NCI-H526 (cell line): ENCODE results near the gene GIGYF2.
"Not testable (repeated sequence)": the region's sequence is repeated elsewhere in the genome, so short reads cannot be mapped to it uniquely, and the experiment has no call there.

Experiments used
- DNase-seq, 2 experiments: peaks; one replicate each; lab custom pipeline; 2025; lab: John Stamatoyannopoulos, UW

The GIGYF2 gene

DNA sequence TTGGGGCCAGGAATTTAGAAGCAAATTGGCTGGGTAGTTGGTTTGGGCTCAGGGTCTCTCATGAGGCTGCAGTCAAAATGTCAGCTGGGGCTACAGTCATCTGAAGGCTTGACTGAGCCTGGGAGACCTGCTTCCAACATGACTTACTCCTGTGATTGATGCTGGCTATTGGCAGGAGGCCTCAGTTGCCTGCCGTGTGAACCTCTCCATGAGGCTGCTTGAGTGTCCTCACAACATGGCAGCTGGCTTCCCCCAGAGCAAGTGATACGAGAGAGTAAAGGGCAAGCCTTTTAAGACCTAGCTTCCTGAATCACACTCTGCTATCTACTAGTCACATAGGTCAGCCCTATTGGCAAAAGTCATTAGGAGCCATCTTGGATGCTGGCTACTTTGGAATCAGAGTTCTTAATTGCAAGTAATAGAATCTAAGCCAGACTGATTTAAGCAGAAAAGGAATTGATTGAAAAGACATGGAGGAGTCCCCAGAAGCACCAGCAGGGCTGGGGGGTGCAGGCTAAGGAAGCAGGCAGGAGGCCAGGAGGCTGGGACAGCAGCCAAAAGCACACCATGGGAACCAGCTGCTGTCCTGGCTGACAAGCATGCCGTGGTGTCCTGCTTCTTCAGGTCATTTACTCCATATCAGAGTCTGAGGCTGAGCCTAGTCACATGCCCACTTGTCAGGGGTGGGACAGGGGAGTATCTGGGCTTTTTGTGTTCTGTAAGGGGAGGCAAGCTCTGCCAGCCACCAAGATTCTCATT is 7.8 kb upstream of the GIGYF2 start:
- no peak for DNase-seq

DNA sequence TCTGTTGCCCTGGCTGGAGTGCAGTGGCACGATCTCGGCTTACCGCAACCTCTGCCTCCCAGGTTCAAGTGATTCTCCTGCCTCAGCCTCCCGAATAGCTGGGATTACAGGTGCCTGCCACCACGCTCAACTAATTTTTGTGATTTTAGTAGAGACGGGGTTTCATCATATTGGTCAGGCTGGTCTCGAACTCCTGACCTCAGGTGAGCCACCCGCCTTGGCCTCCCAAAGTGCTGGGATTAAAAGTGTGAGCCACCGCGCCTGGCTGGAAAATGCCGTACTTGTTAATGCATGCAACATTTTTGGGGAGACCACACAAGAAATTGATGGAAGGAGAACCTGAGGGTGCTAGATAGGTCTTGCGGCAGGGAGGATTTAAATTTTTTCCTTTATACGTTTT is 6.0 kb upstream of the GIGYF2 start:
- DNase-seq = not testable (repeated sequence)

DNA sequence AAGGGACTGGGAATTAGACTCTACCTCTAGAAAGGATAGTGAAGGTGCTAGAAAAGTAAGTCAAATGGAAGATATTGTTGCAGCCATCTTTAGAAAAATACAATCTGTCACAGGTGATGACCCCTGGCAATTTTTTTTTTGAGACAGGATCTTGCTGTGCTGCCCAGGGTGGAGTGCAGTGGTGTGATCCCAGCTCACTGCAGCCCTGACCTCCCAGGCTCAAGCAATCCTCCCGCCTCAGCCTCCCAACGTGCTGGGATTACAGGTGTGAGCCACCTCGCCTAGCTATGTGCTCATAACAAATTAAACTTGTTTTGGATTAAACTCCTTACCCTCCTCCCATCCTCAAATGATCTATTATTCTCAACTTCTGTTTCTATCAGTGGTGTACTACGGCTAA is 3.8 kb upstream of the GIGYF2 start:
- no peak for DNase-seq

DNA sequence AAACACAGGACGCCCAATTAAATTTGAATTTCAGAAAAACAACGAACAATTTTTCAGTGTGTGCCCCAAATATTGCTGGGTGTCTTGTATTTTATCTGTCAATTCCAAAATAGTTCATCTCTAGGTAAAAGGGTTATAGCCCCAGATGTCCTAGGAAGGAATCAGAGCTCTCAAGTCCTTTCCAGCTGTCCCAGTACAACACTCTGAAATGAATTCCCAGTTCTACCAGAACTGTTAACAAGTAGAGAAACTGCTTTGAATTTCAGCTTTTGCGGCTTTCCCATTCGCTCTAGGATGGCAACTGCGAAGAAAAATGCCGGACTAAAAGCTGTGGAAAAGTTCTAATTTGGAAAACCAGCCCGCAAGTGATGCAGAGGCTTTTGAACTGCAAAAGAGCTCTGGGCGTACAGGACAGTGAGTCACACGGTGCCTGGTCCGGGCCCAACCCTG is 497 bp upstream of the GIGYF2 start:
- peak in 1 of 2 experiments; percentile 39 for DNase-seq

DNA sequence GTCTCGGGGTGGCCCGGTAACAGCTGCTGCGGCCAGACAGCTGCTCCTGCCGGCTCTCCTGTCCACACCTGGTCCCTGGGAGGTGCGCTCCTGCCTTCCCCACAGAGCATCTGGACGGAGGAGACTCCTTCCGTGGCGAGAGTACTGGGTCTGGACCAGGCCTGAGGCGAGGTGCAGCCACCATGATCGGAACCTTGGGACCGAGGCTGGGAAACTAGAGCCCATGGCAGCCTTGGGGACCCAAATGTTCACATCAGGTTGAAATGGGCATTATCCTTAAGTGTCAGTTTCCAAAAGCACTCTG is 628 bp downstream of the GIGYF2 start:
- DNase-seq = peak in 1 of 2 experiments; percentile 67

DNA sequence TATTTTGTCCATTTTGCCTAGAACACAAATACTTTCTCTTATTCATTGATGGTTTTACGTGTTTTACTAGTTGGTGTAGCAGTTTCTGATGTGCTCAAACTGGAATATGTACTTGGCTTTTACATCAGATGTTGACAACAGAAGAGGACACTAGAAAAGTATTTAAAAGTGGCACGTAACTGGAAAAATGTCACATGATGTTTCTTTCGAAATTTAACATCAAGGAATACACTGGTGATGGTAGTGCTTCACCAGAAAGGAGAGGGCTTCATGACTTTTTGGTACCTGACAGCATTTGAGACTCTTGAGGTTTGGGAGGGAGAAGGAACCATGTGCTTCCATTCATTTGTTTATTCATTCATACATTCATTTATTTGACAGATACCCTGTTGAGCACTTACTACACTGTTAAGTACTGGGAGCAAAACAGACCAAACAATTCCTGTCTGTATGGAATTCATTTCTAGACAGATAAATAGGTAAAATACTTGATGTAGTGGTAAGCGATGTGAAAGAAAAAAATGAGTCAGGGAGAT is 1.5 kb downstream of the GIGYF2 start:
- no peak for DNase-seq

DNA sequence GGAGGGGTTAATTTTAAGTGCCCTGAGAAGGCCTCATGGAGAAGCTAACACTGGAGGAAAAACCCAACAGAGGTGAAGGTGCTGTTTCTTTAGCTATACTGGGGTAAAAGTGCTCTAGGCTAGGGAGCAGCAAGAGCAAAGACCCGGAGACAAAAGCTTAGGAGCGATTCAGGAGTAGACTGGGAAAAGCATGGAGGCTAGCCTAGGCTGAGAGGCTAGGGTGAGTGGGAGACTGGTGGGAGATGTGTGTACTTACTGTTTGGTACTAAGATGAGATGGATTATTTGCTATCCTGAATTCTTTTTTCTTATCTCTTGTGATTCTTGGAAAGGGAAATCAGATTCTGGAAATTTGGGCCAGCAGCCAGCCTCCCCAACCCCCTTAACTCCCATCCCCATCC is 2.0 kb downstream of the GIGYF2 start:
- DNase-seq = peak in 1 of 2 experiments; percentile 21

DNA sequence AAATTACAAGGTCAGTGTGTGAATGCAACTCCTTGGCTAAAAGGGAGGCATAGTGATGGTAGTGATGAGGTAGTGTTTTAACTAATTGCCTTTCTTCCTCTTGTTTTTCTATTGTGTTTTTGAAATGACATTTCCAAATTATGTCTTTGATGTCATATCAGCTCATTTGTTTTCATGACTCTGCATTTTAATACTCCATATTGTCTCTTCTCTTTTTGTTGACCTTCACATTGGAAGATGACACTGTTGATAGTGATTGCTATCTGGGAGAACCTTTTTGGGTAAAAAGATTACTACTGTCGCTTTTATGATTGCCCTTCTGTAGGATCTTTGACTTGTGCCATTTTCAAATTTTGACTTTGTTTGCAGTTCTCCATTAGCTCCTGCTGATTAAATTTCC is 3.0 kb downstream of the GIGYF2 start:
- DNase-seq = no peak

DNA sequence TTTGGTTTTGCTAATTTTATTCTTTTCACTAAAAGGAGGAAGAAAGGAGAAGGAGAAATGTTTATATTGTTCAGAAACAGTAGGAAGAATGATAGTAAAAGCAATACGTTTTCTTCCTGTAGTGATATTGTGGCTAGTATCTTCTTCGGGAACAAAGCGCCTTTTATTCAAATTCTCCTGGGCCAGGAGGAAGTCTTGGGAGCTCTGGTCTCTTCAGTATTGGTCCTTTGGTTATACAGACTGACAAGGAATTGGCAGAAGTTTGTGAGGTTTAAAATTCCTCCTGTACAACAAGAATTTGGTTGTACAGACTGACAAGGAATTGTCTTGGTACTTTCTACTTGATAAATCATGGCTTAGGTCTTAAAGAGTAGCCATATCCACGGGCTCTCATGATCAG is 9.9 kb downstream of the GIGYF2 start:
- no peak for DNase-seq

DNA sequence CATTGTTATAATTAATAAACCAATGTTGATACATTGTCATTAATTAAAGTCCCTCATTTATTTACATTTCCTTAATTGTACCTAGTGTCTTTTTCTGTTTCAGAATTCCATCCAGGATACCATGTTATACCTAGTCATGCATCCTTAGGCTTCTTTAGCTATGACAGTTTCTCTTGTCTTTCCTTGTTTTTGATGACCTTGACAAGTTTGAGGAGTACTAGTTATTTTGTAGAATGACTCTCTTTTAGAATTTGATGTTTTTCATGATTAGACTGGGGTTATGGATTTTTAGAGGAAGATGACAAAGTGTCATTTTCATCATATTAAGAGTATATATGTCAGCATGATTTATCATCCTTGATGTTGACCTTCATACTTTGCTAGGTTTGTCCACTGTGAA is 16.4 kb downstream of the GIGYF2 start:
- no peak for DNase-seq

DNA sequence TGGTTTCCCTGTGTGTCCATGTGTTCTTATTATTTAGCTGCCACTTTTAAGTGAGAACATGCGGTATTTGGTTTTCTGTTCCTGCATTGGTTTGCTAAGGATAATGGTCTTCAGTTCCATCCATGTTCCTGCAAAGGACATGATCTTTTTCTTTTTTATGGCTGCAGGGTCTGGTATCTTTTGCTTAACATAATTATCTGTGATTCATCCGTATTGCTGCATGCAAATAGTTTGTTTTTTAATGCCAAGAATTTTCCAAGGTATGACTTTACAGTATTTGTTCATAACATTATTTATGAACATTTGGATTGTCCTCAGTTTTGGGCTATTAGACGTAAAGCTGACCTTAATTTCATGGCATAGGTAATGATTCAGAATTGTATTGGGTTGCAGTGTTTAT is 17.8 kb downstream of the GIGYF2 start:
- DNase-seq = no peak

DNA sequence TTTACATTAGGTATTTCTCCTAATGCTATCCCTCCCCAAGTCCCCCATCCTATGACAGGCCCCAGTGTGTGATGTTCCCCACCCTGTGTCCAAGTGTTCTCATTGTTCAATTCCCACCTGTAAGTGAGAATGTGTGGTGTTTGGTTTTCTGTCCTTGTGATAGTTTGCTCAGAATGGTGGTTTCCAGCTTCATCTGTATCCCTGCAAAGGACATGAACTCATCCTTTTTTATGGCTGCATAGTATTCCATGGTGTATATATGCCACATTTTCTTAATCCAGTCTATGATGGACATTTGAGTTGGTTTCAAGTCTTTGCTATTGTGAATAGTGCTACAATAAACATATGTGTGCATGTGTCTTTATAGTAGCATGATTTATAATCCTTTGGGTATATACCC is 22.9 kb downstream of the GIGYF2 start:
- not testable (repeated sequence) for DNase-seq

DNA sequence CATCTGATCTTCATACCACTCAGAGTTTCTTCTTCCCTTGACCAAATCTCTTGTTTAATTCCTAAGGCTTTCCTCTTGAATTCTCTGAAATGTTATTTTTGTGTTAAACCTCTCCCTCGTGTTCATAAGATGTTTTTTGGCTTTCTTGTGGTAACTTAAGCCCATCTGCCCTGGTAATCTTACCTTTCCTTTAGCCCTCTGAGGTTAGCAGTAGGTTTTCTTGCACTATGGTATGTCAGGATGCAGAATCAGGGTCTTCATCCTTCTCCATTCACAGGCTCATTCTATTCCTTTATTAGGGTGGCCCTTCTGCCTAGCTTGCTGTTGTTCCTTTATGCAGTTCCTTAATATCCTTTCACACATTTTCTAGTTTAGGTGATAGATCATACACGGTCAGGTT is 24.1 kb downstream of the GIGYF2 start:
- DNase-seq = no peak

DNA sequence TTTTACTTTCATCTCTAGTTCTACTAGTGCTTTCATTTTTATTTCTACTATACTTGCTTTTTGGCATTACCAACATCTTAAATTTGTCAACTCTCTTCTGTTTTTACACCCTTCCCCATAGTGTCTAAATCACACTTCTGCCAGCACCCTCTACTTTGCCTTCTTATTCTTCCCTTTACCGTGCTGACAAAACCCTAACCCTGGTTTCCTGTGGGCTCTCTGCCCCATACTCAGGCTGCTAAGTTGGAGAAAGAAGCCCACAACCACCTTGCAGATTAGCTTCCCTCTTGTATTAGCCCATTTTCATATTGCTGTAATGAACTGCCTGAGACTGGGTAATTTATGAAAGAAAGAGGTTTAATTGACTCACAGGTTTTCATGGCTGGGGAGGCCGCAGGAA is 24.8 kb downstream of the GIGYF2 start:
- DNase-seq = no peak

DNA sequence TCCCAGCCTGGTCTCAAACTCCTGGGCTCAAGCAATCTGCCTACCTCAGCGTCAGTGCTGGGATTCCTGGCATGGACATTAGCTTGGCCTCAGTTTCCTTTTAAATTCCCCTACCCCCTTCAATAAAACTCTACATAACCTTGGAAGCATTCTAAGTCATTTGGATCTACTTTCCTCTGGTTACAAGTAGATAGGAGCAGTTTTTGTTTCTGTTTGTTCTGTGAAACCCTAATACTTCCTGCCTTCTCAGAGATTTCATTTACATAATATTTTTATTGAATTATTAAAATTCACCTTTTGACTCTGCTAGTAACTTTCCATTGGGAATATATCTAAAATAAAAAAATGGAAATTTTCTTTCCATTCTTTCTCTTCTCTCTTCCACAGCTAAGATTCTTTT is 25.9 kb downstream of the GIGYF2 start:
- DNase-seq = no peak

DNA sequence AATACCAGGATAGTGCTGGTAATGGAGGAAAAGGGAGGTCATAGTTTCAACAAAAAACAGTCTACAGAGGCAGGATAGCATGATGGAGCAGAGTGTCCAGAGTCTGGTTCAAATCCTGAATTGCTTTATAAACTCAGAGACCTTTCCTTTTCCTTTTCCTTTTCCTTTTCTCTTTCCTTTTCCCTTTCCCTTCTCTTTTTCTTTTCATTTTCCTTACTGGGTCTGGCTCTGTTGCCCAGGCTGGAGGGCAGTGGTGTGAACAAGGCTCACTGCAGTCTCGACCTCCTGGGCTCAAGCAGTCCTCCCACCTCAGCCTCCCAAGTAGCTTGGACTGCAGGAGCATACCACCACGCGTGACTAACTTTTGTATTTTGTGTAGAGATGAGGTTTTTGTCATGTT is 31.7 kb downstream of the GIGYF2 start:
- no peak for DNase-seq

DNA sequence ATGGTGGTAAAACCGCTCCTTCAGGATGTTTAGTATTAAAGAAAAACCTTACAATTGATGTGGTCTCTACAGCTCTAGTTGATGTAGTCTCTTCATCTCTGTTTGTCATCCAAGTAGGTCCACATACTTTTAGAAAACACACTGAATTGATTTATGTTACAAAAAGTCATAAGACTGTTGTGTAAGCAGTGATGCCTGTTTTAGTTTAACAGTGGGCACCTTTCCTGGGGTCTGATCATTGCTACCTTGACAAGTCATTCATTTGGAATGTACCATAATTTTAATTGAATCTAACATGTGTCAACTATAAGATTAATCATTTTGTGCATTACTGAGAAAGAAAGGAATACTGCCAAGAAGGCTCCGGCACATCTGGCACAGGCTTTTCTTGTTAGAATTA is 34.3 kb downstream of the GIGYF2 start:
- no peak for DNase-seq

DNA sequence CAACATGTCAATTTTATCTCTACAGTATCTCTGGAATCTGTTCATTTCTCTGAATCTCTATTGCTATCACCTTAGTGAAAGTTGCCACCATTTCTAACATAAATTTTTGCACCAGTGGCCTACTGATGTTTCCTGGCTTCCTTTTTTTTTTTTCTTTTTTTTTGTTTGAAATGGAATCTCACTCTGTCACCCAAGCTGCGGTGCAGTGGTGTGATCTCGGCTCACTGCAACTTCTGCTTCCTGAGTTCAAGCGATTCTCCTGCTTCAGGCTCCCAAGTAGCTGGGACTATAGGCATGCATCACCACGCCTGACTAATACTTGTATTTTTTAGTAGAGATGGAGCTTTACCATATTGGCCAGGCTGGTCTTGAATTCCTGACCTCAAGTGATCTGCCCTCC is 44.2 kb downstream of the GIGYF2 start:
- DNase-seq = no peak

DNA sequence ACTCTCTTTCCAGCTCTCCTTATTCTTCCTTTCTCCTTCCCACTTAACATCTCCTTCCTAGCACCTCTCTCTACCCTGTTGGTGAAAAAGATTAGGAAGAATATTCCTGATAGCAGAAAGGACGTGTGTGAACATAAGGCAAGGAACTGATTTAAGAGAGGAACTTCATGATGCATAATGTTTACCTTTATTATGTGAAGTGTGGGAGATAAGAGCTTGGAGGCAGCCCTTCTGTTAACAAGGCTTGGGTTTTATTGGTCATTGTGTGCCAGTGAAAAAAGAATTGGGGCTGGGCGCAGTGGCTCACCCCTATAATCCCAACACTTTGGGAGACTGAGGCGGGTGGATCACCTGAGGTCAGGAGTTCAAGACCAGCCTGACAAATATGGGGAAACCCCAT is 44.8 kb downstream of the GIGYF2 start:
- no peak for DNase-seq

DNA sequence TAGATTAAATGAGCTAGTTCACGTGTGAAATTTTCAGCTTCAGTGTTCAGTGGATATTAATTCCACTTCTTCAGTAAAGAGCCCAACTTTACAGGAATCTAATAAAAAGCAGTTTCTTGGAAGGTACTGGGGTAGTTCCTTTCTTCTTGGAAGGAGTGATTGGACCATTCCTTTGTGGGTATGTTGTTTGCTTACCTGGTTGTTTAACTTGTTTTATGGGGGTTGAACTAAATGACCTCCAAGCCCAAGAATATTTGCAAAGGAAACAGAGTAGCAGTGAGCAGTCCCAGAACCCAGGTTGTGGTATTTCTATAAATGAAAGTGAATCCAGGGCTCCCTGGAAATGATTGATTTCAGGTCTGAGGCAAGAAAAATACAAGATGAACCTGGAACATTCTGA is 47.8 kb downstream of the GIGYF2 start:
- no peak for DNase-seq

DNA sequence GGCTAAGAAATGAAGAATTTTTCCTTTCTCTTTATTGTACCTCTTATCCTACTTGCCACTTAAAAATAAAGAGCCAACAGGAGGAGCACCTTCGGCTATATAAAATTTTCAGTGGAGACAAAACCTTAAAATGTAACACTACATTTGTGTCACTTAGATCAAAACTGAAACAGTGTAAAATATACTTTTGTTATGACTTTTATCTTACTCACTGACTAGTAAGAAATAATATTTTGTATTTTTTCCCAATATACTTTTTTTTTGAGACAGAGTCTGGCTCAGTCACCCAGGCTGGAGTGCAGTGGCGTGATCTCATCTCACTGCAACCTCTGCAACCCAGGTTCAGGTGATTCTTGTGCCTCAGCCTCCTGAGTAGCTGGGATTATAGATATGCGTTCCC is 50.9 kb downstream of the GIGYF2 start:
- DNase-seq = no peak

DNA sequence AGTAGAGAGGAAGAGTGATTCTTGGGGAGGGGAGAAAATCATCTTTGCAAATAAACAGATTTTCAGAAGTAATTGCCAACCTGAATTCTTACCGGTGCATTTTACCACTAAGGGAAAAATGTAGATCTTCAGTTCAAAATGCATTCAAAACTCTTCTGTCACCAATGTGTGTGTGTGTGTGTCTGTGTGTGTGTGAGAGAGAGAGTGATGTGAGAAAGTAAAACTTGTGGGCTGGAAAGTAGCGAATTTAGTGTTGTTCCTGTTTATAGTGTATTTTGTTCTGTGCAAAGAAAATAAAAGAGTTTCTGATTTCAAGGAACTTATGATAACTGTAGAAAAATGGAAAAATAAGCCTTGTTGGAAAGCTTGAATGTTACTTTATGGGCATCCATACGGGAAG is 52.2 kb downstream of the GIGYF2 start:
- no peak for DNase-seq

DNA sequence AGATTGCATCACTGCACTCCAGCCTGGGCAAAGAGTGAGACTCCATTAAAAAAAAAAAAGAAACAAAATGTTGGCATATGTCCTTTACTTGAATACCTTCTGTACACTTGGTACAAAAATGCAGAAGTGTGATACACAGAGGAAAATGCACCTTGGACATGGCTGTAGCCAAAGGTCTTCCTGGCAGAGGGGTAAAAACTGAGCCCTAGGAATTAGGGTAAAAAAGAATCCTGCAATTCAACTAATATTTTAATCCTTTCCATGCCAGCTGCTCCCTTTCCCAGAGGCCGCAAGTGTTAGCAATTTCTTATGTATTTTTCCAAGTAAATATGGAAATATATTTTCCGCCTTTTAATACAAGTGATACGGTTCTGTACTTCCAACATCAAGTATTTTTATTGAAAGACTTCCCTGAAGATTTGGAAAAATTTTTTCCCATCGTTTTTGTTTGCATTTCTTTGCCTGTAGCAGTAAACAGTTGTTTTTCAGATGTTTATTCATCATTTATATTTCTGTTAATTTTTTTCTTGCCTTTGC is 53.1 kb downstream of the GIGYF2 start:
- no peak for DNase-seq

DNA sequence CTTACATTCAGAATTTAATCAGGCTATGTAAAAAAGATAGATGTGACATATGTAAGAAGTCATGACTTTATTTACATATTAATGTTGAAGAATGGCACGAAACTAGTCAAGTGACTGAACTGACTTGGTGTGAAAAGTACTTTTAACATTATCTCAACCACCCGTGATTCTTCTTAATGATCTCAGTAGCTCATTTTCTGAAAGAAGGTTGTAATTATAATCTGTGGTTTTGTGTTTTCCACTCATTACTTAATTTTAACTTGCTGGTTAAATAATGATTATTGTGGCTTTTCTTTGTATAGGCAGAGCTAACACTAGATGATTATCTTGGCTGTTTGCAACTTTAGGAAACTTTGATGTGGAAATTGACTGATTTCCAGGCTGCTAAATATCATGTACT is 60.8 kb downstream of the GIGYF2 start:
- no peak for DNase-seq
